Right ventricle myocardium inferior (tissue), 1 donor: ENCODE results near the gene WIPF1. TPM values are rescaled to one million over a fixed set of nuclear protein-coding genes. Genes with fewer than 3 reads are reported as not detected.

Experiments used
- ATAC-seq: fragments of 200-7000 bp; cut with Tn5 transposase; one replicate; pipeline ENCODE4 v1.9.1; 2020; ENCODE audit warnings: mild to moderate bottlenecking, moderate library complexity
- DNase-seq: peaks from one replicate; pipeline ENCODE4 v3.0.0; 2021; ENCODE audit errors: missing footprints
- intact Hi-C: fragments of 100-400 bp; cut with DNase I; formaldehyde crosslinking; loops from one replicate; pipeline ENCODE4 v1.11.0; 2022
- total RNA-seq: library from RNA; stranded (reverse); fragmentation: NEBNext Ultra II Directional; extraction: Animal tissue kit (Norgen Biotek cat#: 25700); gene quantifications from one replicate; pipeline ENCODE4 v1.2.1, GENCODE V29; 2021
- donor health status: DM: no; HTN: yes; CAD: no; lungs with severe emphysema.

The WIPF1 gene
- total RNA-seq, 1 donor from 2014 or later: 19.4 TPM

DNA sequence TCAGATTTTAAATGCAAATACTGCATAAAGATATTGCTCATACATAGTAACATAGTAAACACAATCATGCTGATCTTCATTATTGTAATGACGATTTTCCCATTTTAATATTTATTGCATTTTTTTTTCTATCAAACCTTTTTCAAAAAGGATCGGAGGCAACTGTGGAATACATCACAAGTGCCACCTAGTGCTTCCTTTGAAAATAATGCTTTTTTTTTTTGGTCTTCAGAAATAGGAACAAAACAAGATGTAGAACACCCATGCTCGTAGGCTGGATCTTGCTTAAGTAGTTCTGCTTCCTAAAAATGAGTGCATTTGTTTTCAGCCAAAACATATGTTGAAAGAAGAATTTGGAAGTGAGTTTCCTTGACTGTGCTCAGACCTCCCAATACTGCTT lies 75.1 kb downstream of the WIPF1 start:
- ATAC-seq (peak; percentile 23), DNase-seq (no peak)
- intact Hi-C loops: loop anchor here (5.0 kb wide), 1 partner anchor 60 kb away; no protein-coding TSS in a partner anchor

DNA sequence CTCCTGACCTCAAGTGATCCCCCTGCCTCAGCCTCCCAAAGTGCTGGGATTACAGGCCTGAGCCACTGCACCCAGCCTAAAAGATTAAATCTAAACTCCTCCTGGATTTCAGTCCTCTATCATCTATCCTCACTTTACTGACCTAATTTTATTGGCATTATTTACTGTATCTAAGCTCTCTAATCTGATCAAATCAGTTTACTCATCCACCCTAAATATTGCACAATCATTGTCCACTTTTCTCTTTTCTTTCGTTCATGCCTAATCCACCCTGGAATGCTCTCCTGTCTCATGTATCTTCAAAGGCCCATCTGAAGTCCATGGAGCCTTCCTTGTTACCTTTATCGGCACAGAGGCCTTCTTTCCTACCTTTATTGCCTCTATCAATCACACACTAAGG lies 79.2 kb downstream of the WIPF1 start:
- intact Hi-C loops: no loop called here

DNA sequence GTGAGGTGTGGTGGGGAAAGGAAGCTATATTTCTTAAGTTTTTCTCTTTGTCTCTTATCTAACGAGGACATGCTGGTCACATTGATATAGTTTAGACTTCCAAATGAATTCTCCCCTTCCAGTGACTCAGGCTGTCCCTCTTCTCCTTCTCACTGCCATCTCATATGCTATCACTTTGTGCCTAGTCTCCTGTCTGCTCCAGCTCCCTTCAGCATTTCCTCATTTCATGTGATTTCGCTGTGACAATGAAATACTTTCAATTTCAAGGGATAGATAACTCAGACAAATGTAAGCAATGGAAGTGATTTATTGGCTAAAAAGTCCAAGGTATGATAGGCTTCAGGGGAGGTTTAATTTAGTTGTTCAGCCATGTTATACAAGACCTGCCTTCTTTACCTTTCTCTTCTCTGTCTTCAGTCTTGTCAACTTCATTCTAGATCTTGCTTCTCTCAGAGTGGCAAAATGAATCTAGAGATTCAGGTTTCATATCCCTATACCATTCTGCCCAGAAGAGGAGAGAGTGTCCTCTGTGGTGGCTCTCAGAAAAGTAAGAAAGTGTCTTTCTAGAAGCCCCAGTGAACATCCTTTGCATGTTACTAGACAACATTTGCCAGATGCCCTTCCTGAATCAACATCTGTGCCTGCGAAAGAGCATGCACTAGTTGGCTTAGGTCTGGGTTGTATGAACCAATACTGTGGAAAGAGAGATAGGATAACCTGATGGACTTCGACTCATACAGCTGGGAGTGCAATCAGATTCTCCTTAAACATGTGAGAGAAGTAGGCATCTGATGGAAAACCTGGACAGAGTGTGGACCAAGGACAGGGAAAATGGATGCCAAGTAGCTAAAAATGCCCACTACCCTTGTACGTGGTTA lies 80.9 kb downstream of the WIPF1 start:
- DNase-seq (no peak), ATAC-seq (no peak)
- intact Hi-C loops: no loop called here

More for the DNA sequence above, 79.2 kb downstream of the WIPF1 start:
- ATAC-seq (no peak), DNase-seq (no peak)

DNA sequence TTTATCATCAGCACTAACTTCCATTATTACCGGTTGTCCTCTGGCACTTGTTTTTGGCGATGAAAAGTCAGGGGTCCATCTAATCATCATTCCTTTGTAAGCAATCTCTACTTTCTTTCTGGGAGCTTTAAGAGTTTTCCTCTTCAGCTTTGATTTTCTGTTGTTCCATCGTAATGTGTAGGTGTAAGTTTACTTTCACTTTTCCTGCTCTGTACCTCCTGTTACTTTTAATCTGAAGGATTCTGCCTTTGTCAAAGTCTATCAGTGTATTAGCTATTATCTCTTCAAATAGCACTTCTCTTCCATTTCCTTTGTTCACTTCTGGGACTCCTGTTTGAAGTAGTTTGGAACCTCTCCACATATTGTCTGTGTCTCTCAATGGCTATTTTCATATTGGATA lies 85.3 kb downstream of the WIPF1 start:
- intact Hi-C loops: no loop called here
- DNase-seq (no peak), ATAC-seq (no peak)

DNA sequence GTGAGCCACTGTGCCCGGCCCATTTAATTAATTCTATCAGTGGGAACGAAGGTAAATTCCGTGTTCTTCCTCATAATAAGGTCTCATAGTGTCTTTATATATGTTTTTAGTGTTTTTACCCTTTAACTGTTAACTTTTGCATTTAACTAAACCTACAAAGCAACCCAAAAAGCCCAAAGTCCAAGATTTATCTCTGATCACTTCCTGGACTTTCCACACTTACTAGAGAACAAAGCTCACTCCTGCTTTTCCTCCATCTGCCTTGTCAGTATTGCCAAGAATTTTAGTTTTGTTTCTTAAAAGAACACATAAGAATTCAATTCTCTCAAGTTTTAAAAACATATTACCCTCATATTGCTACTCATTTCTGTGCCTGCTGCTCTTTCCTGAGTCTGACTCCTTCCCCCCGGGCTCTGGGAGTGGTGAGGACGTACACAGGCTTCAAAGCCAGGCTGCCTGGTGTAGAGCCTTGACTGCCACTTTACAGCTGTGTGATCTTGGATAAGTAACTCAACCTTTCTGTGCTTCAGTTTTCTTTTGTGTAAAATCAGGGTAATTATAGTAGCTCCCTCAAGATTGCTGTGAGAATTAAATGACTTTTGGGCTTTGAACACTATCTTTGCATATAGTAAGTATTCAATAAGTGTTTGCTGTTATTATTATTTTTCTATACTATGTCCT lies 85.9 kb downstream of the WIPF1 start:
- intact Hi-C loops: no loop called here
- no peak for DNase-seq
- ATAC-seq: no peak

DNA sequence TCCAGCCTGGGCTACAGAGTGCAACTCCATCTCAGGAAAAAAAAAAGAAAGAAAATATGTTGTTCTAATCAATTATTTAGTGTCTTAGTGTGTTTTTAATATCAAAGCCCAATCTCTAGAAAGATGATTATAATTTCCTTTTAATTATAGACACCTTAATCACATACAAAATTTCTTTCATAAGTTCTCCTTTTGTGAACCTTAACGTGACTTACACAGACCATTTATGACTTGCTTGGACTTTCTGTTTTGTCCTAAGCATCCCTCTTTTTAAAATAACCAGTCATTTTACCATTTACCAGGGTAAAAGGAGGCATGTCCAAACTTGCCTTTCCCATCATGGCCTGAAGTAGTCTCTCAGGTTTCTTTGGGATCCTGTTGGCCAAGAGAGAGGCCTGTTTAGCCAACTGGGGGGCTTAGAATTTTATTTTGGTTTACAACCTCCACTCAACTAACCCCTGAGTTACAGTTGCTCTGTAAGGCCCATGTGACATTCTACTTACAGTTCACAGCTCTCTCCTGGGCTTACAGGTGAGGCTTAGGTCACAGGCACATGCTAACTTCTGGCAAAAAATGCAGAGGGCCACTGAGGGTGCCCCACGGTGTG lies 86.9 kb downstream of the WIPF1 start:
- no peak for DNase-seq
- intact Hi-C loops: no loop called here
- ATAC-seq: no peak

Other genes with a start within 250 kb of the WIPF1 start
- 42.6 TPM for gene SCRN3, start 202.1 kb downstream of the WIPF1 start, total RNA-seq
- gene GPR155, start 110.8 kb downstream of the WIPF1 start, total RNA-seq: 14.0 TPM
- 0.19 TPM for gene CHRNA1, start 166.7 kb upstream of the WIPF1 start, total RNA-seq